ENCODE data around the gene CAPN15. TPM values are rescaled to one million over a fixed set of nuclear protein-coding genes. Genes with fewer than 3 reads are reported as not detected.
A peak's percentile ranks its signal among the peaks of the same experiment; 100 is the strongest.

Gene CAPN15
- total RNA-seq, 1 donor from 2014 or later = 60.1 TPM

GRCh38 chr16:561413-561794, 33.9 kb downstream of the CAPN15 start:
- no peak for DNase-seq (ENCODE audit: low spot score)

DNA sequence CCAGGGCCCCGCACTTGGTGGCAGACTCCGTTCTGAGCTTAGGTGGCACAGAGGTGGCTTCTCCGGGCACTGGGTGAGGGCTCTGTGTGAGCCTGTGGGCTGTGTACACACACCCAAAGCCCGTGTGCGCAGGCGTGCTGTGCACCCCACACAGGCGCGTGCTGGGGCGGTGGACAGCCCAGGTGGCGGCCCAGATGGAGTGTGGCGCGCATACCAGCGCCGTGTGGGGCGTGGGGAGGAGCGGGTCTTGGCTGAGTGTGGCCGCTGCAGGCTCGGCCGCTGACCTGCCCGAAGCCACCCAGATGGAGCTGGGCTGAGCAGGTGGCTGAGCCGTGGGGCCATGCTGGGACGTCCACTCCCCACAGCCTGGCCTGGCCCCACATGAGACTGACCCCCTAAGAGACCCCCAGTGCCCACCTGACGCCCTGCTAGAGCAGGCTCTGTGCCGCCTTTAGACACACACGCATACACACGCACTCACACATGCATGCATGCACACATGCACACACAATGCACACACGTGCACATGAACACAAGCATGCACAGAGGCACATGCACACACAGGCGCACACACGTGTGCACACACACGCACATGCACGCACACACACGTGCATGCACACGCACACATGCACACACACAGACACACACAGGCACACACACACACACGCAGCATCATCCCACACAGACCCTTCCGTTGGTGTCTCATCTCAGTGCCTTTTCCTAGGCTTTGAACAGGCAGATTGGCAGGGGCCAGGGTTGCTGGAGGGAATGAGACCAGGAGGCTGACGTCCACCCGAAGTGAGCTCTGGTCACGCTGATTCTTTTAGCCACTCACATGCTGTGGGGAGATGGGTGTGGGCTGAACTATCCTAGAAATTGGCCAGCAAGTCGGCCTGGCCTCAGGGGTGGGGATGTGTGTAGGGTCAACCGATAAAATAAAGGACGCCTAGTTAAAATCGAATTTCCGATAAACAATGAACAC, 34.7 kb downstream of the CAPN15 start:
- no peak for DNase-seq (ENCODE audit: low spot score)

DNA sequence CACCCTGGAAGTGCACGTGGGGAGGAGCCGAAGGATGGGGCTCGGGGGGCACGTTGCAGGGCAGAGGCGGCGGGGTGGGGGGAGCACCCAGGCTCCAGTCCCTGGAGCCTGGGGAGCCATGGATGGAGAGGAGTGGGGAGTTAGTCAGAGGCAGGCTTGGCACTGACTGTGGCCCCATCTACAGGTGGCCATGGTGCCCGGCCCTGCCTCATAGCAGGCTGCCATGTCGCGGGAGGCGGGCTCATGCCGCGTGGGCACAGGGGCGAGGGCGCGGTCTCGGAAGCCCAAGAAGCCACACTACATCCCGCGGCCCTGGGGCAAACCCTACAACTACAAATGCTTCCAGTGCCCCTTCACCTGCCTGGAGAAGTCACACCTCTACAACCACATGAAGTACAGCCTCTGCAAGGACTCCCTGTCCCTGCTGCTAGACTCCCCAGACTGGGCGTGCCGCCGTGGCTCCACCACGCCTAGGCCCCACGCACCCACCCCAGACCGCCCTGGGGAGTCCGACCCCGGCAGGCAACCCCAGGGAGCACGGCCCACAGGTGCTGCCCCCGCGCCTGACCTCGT, 35.6 kb downstream of the CAPN15 start:
- DNase-seq (ENCODE audit: low spot score) = no peak

- no peak for DNase-seq (ENCODE audit: low spot score)
Observed at GRCh38 chr16:564690-565418, 37.3 kb downstream of the CAPN15 start.

DNA sequence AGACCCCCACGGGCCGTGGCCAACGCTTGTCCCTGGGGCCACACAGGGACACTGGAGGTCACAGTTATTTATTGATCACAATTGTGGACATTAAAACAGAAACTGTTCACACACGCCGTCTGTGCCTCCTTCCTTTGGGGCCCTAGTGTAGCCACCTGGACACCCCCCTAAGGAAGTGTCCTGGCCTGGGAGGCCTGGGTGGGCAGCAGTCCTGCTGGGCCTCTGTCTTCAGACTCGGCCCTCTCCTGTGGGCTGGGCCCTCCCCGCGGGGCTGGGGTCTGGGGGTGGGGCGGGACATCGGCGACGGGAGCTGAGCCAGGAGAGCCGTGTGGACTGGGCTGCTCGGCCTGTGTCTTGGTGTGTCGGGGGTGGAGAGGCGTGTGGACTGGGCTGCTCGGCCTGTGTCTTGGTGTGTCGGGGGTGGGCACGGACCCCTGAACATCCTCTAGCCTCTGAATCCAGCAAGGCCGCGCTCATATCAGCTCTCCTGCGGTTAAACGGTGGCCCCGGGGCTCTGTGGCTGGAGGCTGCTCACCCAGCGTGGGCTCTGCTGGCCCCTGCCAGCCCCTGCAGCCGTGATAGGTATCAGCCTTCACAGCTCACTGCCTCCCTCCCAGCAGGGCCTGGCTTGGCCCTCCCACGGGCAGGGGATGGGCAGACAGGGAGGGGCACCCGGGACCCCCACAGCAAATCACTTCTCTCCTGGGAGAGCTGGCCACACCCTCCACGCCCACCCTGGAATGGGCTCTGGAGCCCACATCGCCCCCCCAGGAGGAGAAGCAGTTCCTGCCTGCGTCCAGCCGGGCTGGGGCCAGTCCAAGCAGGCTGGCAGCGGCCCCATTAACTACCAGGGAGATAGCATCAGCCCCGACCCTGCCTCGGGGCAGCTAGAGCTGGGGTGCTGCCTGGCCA, 38.2 kb downstream of the CAPN15 start:
- DNase-seq (ENCODE audit: low spot score) = no peak

DNA sequence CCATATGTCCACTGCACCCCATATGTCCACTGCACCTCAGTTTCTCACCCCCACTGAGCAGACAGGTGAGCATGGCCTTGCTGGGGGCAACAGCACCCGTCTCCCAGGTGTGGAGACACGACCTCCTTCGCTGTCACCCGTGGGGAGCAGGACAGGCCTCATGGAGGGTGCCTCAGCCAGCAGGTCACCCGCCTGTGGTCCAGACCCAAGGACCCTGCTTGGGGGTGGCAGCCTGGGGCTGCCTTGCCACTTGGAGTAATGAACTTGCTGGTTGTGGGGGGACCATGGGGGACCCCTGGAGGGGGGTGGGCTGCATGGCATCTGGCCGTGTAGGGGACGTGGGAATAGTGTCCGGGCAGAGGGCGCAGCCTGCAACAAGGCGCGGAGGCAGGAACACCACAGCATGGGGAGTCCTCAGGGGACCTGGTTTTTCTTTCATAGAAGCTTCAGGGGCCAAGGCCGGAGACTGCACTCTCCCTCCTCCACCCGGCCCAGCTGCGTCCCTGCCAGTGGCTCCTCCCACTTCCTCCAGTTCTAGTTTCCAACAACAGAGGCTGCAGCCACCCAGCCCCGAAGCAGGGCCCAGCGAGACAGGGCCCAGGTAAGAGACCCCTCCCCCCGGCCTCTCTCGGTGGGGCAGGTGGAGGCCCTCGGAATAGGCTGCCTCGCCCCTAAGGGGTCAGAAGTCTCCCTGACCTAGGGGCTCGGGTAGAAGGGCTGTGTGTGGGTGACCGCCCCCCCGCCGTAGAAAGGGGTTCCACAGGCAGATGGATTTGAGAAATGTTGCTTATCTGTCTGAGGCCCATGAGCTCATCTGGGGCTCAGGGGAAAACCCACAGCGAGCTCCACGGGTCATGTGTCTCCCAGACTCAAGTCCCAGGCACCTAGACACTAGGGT, 39.2 kb downstream of the CAPN15 start, which contains the start of gene NHLRC4:
Gene NHLRC4 (plus strand): TSS at position 531 of the 898 bp plus-strand sequence. CDS start 1,043 bp downstream, outside the sequence.
- peak; percentile 82 for DNase-seq (ENCODE audit: low spot score)

- no peak for DNase-seq (ENCODE audit: low spot score)
Observed at GRCh38 chr16:567373-568256, 40.1 kb downstream of the CAPN15 start.

GRCh38 chr16:568401-569258, 41.1 kb downstream of the CAPN15 start:
- DNase-seq (ENCODE audit: low spot score) = no peak

DNA sequence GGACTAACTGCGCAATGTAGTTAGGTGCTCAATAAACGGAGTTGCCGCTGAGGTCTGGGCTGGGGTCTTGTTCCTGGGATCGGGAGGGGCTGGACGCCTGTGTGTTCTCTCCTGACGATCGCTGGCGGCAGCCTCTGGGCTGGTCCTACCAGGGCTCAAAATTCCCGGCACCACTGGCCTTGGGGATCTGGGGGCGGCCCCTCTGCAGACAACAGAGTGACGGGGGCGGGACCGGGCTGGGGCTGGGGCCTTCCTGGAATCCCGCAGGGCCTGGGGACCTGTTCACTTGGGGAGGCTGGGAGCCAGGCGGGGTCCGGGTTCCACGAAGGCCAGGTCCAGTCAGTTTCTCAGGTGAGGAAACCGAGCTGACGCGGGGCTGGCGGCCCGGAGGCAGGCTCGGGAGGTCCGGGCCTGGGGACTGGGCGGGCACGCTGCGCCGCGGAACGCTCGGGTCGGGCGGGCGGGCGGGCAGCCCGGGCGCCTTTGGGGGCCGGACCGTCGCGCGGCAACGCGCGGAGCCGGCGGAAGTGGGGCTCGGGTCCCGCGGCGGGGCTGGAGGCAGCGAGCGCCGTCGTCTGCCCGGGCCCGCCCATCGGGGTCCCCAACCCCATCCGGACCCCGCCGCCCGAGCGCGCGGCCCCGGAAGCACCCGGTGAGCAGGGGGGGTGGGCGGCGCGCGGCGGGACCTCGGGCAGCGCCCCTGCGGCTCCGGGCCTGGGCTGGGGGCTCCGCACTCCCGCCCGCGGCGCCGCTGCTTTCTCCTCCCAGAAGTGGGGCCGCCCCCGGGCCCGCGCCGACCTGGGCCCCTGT, 42.1 kb downstream of the CAPN15 start, which contains the start of gene PIGQ:
Gene PIGQ (plus strand): TSS at position 524 of the 810 bp plus-strand sequence. CDS start 4,107 bp downstream, outside the sequence.
- no peak for DNase-seq (ENCODE audit: low spot score)

DNA sequence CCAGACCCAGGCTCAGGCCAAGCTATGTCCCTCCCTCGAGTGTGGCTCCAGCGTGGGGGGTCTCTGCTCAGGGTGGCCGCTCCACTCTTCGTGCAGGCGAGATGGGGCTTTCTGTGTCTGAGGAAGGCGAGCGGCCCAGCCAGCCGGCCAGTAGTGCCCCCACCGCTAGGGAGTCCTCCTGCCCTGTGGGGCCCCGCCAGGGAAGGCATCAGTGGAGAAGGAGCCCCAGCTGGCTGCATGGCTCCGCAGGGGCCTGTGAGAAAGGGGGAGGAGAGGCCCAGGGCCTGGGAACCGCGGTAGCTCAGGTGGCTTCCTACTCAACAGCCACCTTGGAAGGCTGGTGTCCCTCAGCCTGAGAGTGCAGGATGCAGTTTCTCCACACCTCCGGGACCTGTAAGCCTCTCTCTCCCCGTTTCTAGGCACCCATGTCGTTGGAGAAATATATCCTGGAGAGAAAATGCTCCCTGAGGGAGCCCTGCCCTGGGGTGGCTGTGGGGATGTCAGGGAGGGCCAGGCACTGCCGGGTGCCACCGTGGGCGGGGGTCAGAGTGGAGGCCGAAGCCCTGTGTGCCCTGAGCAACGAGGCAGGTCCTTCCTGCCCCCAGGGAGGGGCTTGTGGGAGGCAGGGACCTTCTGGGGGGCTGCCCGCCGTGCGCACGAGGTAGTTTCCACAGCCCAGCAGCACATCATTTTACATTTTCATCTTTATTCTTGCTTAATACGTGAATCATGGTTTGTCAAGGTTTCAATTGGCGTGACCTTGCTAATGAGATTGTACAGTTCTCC, 45.5 kb downstream of the CAPN15 start:
- DNase-seq (ENCODE audit: low spot score) = no peak

DNA sequence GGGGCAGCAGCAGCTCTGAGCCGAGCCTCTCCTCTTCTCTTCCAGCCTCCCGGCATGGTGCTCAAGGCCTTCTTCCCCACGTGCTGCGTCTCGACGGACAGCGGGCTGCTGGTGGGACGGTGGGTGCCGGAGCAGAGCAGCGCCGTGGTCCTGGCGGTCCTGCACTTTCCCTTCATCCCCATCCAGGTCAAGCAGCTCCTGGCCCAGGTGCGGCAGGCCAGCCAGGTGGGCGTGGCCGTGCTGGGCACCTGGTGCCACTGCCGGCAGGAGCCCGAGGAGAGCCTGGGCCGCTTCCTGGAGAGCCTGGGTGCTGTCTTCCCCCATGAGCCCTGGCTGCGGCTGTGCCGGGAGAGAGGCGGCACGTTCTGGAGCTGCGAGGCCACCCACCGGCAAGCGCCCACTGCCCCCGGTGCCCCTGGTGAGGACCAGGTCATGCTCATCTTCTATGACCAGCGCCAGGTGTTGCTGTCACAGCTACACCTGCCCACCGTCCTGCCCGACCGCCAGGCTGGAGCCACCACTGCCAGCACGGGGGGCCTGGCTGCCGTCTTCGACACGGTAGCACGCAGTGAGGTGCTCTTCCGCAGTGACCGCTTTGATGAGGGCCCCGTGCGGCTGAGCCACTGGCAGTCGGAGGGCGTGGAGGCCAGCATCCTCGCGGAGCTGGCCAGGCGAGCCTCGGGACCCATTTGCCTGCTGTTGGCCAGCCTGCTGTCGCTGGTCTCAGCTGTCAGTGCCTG, 46.7 kb downstream of the CAPN15 start:
- no peak for DNase-seq (ENCODE audit: low spot score)

DNA sequence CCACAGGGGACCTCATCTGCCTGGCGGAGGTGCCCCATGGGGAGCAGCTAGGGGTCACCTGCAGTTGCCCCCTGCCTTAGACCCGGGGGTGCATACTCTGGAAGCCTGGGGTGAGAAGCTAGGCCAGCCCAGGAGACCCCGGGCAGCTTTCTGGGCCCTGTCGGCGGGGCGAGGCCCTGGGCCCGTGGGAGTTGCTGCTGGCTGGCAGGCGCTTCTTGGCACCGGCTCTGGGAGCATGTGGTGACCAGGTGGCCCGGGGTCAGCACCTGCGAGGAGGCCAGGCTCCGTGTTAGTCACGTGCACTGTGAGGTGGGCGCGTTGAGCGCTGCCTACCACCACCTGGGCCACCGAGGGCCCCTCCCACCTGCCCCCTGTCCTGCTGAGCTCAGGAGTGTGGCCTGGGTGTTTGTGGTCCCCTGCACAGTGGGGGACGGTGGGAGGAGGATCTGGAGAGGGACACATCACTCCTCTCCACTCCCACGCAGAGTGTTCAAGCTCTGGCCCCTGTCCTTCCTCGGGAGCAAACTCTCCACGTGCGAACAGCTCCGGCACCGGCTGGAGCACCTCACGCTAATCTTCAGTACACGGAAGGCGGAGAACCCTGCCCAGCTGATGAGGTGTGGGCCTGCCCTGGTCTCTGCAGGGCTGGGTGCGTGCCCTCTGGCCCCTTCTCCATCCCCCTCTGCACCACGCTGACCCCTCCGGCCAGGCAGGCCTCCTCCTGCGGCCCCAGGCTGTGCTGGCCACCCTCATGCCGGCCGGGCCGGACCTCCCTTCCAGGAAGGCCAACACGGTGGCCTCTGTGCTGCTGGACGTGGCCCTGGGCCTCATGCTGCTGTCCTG, 48.1 kb downstream of the CAPN15 start:
- DNase-seq (ENCODE audit: low spot score) = no peak

GRCh38 chr16:576197-576822, 48.8 kb downstream of the CAPN15 start:
- no peak for DNase-seq (ENCODE audit: low spot score)

DNA sequence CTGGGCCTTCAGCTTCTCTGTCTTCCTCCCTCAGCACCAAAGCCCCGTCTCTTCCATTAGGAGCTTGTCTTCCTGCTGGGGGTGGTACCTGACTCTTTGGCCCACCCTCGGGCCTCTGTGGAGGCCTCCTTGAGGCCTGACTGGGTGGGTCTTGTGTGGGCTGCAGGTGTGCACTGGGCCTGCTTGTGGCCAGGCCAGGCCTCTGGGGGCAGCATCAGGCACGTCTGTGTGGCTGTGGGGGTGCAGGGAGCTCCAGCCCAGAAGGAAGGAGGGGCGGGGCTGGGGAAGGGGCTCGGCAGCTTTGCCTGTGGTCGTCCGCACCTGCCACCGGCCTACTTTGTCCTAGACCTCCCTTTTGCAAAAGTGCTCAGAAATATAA, 49.3 kb downstream of the CAPN15 start:
- DNase-seq (ENCODE audit: low spot score) = no peak
